SH-SY5Y (cell line): ENCODE data around the gene KRTAP9-7.

Experiments
- GATA2 ChIP-seq: IDR thresholded peaks from 2 replicates; pipeline ENCODE4 v1.6.1; 2011; ENCODE audit warnings: mild to moderate bottlenecking, low read depth, low read length
- GATA3 ChIP-seq: IDR thresholded peaks from 2 replicates; pipeline ENCODE4 v1.6.1; 2011; ENCODE audit warnings: low read depth, mild to moderate bottlenecking, low read length, moderate library complexity

DNA sequence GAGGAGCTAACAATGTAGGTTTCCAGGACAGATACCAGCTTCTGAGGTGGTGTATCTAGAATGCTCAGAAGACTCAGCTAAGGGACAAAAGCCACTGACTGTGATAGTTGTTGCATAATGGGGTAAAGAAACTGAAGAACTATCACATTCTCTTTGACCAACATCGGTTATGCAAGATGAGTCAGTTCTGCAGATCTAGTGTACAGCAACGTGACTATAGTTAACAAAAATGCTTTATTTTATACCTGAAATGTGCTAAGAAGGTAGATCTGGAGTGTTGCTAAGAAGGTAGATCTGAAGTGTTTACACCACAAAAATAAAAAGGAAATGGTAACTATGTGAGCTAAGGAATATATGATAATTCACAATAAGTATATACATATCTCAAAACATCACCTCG is 7.8 kb upstream of the KRTAP9-7 start:
- TF ChIP-seq GATA3 (no peak), GATA2 (no peak)
